ENCODE results near the gene FCMR.

- no peak for TF ChIP-seq CTCF (IDR thresholded peaks at IDR 0.05)
- TF ChIP-seq POLR2A (IDR thresholded peaks at IDR 0.05; ENCODE audit: low read depth) = no peak
These were observed 42.0 kb upstream of the FCMR start for GRCh38 chr1:206963740-206964139.
